K562 (cell line): Measurements from ENCODE around the gene LRP4.

Experiments used
- ATF7 ChIP-seq: fragments of 450-650 bp; IDR thresholded peaks from 2 replicates; pipeline ENCODE4 v1.7.1; 2014; ENCODE audit warnings: mild to moderate bottlenecking, moderate library complexity
- CEBPB ChIP-seq: fragments of 450-650 bp; IDR thresholded peaks from 2 replicates; pipeline ENCODE4 v1.6.1; 2016; ENCODE audit warnings: missing genetic modification characterization, missing compliant biosample characterization
- CEBPG ChIP-seq, 3 experiments: fragments of 200-800 bp in 1 of 3; sonication (Bioruptor generic) in 1 of 3; sonication (generic) in 1 of 3; formaldehyde crosslinking in 1 of 3; IDR thresholded peaks in 2 of 3; conservative IDR thresholded peaks in 1 of 3; 2 replicates each; pipeline versions ENCODE4 v1.6.1 to v1.8.0; 2016 to 2022; ENCODE audit warnings: missing compliant biosample characterization in 2 of 3, missing genetic modification characterization in 2 of 3, mild to moderate bottlenecking in 1 of 3, missing genetic modification reagents in 1 of 3
- NCOA2 ChIP-seq, 2 experiments: fragments of 450-650 bp; IDR thresholded peaks; 2 replicates each; pipeline ENCODE4 v1.6.1; 2018; ENCODE audit warnings: mild to moderate bottlenecking in 2 of 2, moderate library complexity in 1 of 2; ENCODE audit not compliant: partially characterized antibody in 2 of 2
- NFRKB ChIP-seq: fragments of 450-650 bp; IDR thresholded peaks from 2 replicates; pipeline ENCODE4 v1.6.1; 2016; ENCODE audit warnings: low read depth
- RBM39 ChIP-seq: fragments of 200-400 bp; formaldehyde crosslinking; optimal IDR thresholded peaks from 2 replicates; pipeline ENCODE3; 2018; ENCODE audit warnings: low read depth, low read length

GRCh38 chr11:46856605-46857343, 61.6 kb downstream of the LRP4 start:
- TF ChIP-seq ATF7, result no peak
- TF ChIP-seq CEBPG (CRISPR knock-in tag; IDR thresholded peaks at IDR 0.05), result no peak
- TF ChIP-seq CEBPG (tag; conservative IDR thresholded peaks at IDR 0.05 in 1 of 2, IDR thresholded peaks at IDR 0.05 in 1 of 2), result no peak
- no peak for TF ChIP-seq NFRKB
- no peak for TF ChIP-seq NCOA2 (IDR thresholded peaks at IDR 0.05; ENCODE audit: partially characterized antibody in 2 of 2)
- no peak for TF ChIP-seq RBM39
- TF ChIP-seq CEBPB (tag), result no peak
